CD14-positive monocyte (primary cell): ENCODE measurements around the gene FXR2. TPM values are rescaled to one million over a fixed set of nuclear protein-coding genes. Genes with fewer than 3 reads are reported as not detected.

Source experiments
- DNase-seq, 3 donors: peaks; one replicate each; pipeline ENCODE4 v3.0.0-alpha.2; 2011 to 2022
- H2AFZ ChIP-seq: 2 replicates; pipeline ENCODE4 v1.6.0; 2012; ENCODE audit warnings: mild to moderate bottlenecking, low read depth, low read length, inconsistent platforms; ENCODE audit not compliant: insufficient read depth, poor library complexity, severe bottlenecking
- H3K27ac ChIP-seq, 2 donors: 1 replicate in 1 of 2; 2 replicates in 1 of 2; pipeline ENCODE4 v1.5.1; 2012 to 2013; ENCODE audit warnings: low read length in 2 of 2, control low read depth in 1 of 2, inconsistent platforms in 1 of 2, low read depth in 1 of 2, mild to moderate bottlenecking in 1 of 2
- H3K27me3 ChIP-seq, 2 donors: one replicate each; pipeline versions ENCODE4 v1.6.0 to v1.6.1; 2011 to 2013; ENCODE audit warnings: low read length in 2 of 2; ENCODE audit not compliant: control insufficient read depth in 2 of 2, insufficient read depth in 2 of 2
- H3K36me3 ChIP-seq, 2 donors: replicated peaks in 1 of 2; 1 replicate in 1 of 2; 2 replicates in 1 of 2; pipeline versions ENCODE4 v1.5.1 to v1.6.1; 2012 to 2013; ENCODE audit warnings: low read length in 2 of 2, control low read depth in 1 of 2, inconsistent platforms in 1 of 2, mild to moderate bottlenecking in 1 of 2; ENCODE audit not compliant: insufficient read depth in 2 of 2, control insufficient read depth in 1 of 2
- H3K4me1 ChIP-seq, 2 donors: 1 replicate in 1 of 2; 2 replicates in 1 of 2; pipeline versions ENCODE4 v1.5.1 to v1.6.1; 2012 to 2013; ENCODE audit warnings: low read length in 2 of 2, control low read depth in 1 of 2, inconsistent platforms in 1 of 2, mild to moderate bottlenecking in 1 of 2, moderate library complexity in 1 of 2; ENCODE audit not compliant: insufficient read depth in 2 of 2, control insufficient read depth in 1 of 2
- H3K4me2 ChIP-seq: replicated peaks from 2 replicates; pipeline ENCODE3; 2012; ENCODE audit warnings: low read length, moderate library complexity, mild to moderate bottlenecking; ENCODE audit not compliant: poor library complexity, severe bottlenecking; ENCODE audit errors: extremely low read depth
- H3K4me3 ChIP-seq, 3 experiments: fragments of 200-600 bp in 1 of 3; sonication (generic) in 1 of 3; replicated peaks in 1 of 3; 1 replicate in 2 of 3; 2 replicates in 1 of 3; pipeline ENCODE4 v1.5.1; 2011 to 2013; ENCODE audit warnings: low read length in 3 of 3, mild to moderate bottlenecking in 3 of 3, control low read depth in 2 of 3, low read depth in 2 of 3, inconsistent platforms in 1 of 3, moderate library complexity in 1 of 3
- H3K79me2 ChIP-seq: 2 replicates; pipeline ENCODE4 v1.6.0; 2012; ENCODE audit warnings: mild to moderate bottlenecking, control low read depth, inconsistent platforms, low read length, moderate library complexity; ENCODE audit not compliant: insufficient read depth
- H3K9ac ChIP-seq: 2 replicates; pipeline ENCODE4 v1.6.0; 2017; ENCODE audit warnings: low read length, mild to moderate bottlenecking; ENCODE audit not compliant: insufficient read depth, poor library complexity, severe bottlenecking
- H3K9me3 ChIP-seq, 2 donors: replicated peaks in 1 of 2; 1 replicate in 1 of 2; 2 replicates in 1 of 2; pipeline versions ENCODE4 v1.5.1 to v1.6.1; 2012 to 2013; ENCODE audit warnings: low read length in 2 of 2, control low read depth in 1 of 2; ENCODE audit not compliant: control insufficient read depth in 1 of 2, insufficient read depth in 1 of 2
- H4K20me1 ChIP-seq: 2 replicates; pipeline ENCODE4 v1.6.0; 2012; ENCODE audit warnings: mild to moderate bottlenecking, low read length, control low read depth, moderate library complexity; ENCODE audit not compliant: insufficient read depth
- H3K27ac Mint-ChIP-seq, 7 donors: one replicate each; pipeline ENCODE4 v1.8.0; 2020; ENCODE audit warnings: mild to moderate bottlenecking in 7 of 7, mixed read lengths in 7 of 7, moderate library complexity in 6 of 7, inconsistent platforms in 2 of 7
- H3K27me3 Mint-ChIP-seq, 3 donors: one replicate each; pipeline ENCODE4 v1.8.0; 2021 to 2022; ENCODE audit warnings: low read depth in 3 of 3, mild to moderate bottlenecking in 3 of 3, mixed read lengths in 3 of 3, moderate library complexity in 3 of 3, inconsistent platforms in 1 of 3
- H3K36me3 Mint-ChIP-seq, 2 donors: one replicate each; pipeline ENCODE4 v1.8.0; 2020; ENCODE audit warnings: mixed read lengths in 2 of 2, inconsistent platforms in 1 of 2, mild to moderate bottlenecking in 1 of 2
- H3K4me1 Mint-ChIP-seq: one replicate; pipeline ENCODE4 v1.8.0; 2020; ENCODE audit warnings: mild to moderate bottlenecking, mixed read lengths
- H3K4me3 Mint-ChIP-seq, 2 donors: one replicate each; pipeline ENCODE4 v1.8.0; 2020; ENCODE audit warnings: mild to moderate bottlenecking in 2 of 2, mixed read lengths in 2 of 2, moderate library complexity in 1 of 2
- H3K9me3 Mint-ChIP-seq, 7 donors: one replicate each; pipeline ENCODE4 v1.8.0; 2020 to 2022; ENCODE audit warnings: mixed read lengths in 7 of 7, mild to moderate bottlenecking in 6 of 7, moderate library complexity in 6 of 7, inconsistent platforms in 2 of 7
- CTCF ChIP-seq: fragments of 200-600 bp; IDR thresholded peaks from one replicate; pipeline ENCODE4 v1.8.0; 2022; ENCODE audit warnings: antibody characterized with exemption, mild to moderate bottlenecking
- WGBS: methylation state at CpG from one replicate; pipeline ENCODE4 v1.1.5; 2013; ENCODE audit warnings: missing lambda C conversion rate; ENCODE audit not compliant: insufficient coverage; 5-methylcytosine and 5-hydroxymethylcytosine counted together
- intact Hi-C, 2 donors: fragments of 100-400 bp; cut with micrococcal nuclease; formaldehyde crosslinking; loops; one replicate each; pipeline versions ENCODE4 v1.15.0 to v1.15.1; 2023
- polyA plus RNA-seq, 3 donors: library from polyadenylated mRNA; depleted of rRNA in 1 of 3; unstranded in 2 of 3; stranded (reverse) in 1 of 3; fragments of 300-500 nt in 2 of 3; fragments of >200 nt in 1 of 3; fragmentation: Illumina TruSeq in 2 of 3; gene quantifications; 1 replicate in 2 of 3; 2 replicates in 1 of 3; pipeline ENCODE4 v1.2.3, GENCODE V29; 2012 to 2021

FXR2 gene
- polyA plus RNA-seq, 3 donors, result 6.2 to 23.0 (median 9.2) TPM

GRCh38 chr17:7634384-7634783 lies 19.7 kb upstream of the FXR2 start:
- no peak overlapping the region for H3K9ac ChIP-seq
- Mint-ChIP-seq H3K27ac (peak overlapping the region in 1 of 7 donors; percentile 70), H3K4me3 (no peak overlapping the region), H3K27me3 (peaks cover 2 to 11% (median 7%) of the 10 kb centered on the region in 3 donors), H3K4me1 (peaks cover 15% of the 10 kb centered on the region), H3K9me3 (peaks cover 0 to 3% (median 0%) of the 10 kb centered on the region in 7 donors), H3K36me3 (no peaks in the 10 kb centered on the region)
- no peak overlapping the region for H3K27ac ChIP-seq
- intact Hi-C loops, result no loop called here
- H3K4me3 ChIP-seq, result no peak overlapping the region
- H3K27me3 ChIP-seq, result no peaks in the 10 kb centered on the region
- DNase-seq, result peak in 2 of 3 donors; percentile 43 to 48
- H3K79me2 ChIP-seq, result no peaks in the 10 kb centered on the region
- no peaks in the 10 kb centered on the region for H3K9me3 ChIP-seq
- H3K4me2 ChIP-seq, result no peak overlapping the region
- H4K20me1 ChIP-seq, result no peaks in the 10 kb centered on the region
- peak; percentile 63 for TF ChIP-seq CTCF
- no peaks in the 10 kb centered on the region for H3K36me3 ChIP-seq
- H3K4me1 ChIP-seq, result peaks cover 3 to 5% of the 10 kb centered on the region in 2 donors
- H2AFZ ChIP-seq, result no peak overlapping the region
- WGBS, result 53% methylated on average over 2 of the region's 5 CpGs

GRCh38 chr17:7633093-7633492 lies 18.4 kb upstream of the FXR2 start:
- Histone ChIP-seq H3K79me2 (no peaks in the 10 kb centered on the region), H3K9ac (no peak overlapping the region), H3K4me2 (no peak overlapping the region), H3K4me1 (peaks cover 4 to 5% of the 10 kb centered on the region in 2 donors), H3K27me3 (no peaks in the 10 kb centered on the region), H2AFZ (no peak overlapping the region), H3K4me3 (no peak overlapping the region), H3K9me3 (no peaks in the 10 kb centered on the region), H3K27ac (no peak overlapping the region), H3K36me3 (no peaks in the 10 kb centered on the region), H4K20me1 (no peaks in the 10 kb centered on the region)
- no peak for TF ChIP-seq CTCF
- intact Hi-C loops, result no loop called here
- no peak overlapping the region for H3K4me3 Mint-ChIP-seq
- no CpG with 5 or more reads among the region's 2 CpGs for WGBS
- H3K9me3 Mint-ChIP-seq, result peaks cover 0 to 3% (median 0%) of the 10 kb centered on the region in 7 donors
- peaks cover 1 to 8% (median 3%) of the 10 kb centered on the region in 3 donors for H3K27me3 Mint-ChIP-seq
- H3K36me3 Mint-ChIP-seq, result no peaks in the 10 kb centered on the region
- H3K27ac Mint-ChIP-seq, result no peak overlapping the region
- no peak for DNase-seq
- H3K4me1 Mint-ChIP-seq, result peaks cover 10% of the 10 kb centered on the region
